Measurements from ENCODE around the gene LSM7.

LSM7 gene

DNA sequence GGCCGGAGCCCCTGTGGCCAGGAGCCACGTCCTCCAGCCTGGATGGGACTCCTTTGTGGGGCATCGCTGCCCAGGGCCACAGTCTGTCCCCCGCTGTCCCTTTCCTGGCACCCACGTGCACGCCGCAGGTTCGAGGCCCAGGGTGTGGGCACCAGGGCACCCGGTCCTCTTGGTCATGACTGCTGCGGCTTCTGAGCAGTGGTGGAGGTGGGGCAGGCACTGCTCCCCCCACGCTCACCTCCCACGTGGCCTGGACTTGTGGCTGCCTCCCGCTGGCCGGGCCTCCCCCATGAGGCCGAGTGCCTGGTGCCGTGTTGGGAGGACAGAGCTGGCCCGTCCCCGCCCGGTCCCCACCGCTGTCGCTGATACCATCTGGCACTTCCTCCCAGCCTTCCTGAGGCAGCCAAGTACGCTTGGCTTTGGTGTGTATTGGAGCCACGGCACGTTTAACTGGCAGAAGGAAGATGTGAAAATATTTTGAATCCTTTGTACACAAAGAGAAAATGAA, 12.9 kb upstream of the LSM7 start:
- Histone ChIP-seq H3K36me3 (ENCODE audit: insufficient read depth, low read length) (peaks cover 6% of the 10 kb centered on the region), H3K4me3 (ENCODE audit: low read depth in 1 of 2, low read length in 2 of 2) (no peak overlapping the region), H3K27ac (ENCODE audit: low read depth, low read length) (no peak overlapping the region), H3K4me1 (ENCODE audit: insufficient read depth, low read length) (no peaks in the 10 kb centered on the region), H3K9ac (ENCODE audit: low read length) (no peak overlapping the region), H3K9me3 (ENCODE audit: low read length) (no peaks in the 10 kb centered on the region), H3K27me3 (ENCODE audit: control insufficient read depth in 1 of 2, insufficient read depth in 2 of 2, low read length in 2 of 2) (no peaks in the 10 kb centered on the region)

DNA sequence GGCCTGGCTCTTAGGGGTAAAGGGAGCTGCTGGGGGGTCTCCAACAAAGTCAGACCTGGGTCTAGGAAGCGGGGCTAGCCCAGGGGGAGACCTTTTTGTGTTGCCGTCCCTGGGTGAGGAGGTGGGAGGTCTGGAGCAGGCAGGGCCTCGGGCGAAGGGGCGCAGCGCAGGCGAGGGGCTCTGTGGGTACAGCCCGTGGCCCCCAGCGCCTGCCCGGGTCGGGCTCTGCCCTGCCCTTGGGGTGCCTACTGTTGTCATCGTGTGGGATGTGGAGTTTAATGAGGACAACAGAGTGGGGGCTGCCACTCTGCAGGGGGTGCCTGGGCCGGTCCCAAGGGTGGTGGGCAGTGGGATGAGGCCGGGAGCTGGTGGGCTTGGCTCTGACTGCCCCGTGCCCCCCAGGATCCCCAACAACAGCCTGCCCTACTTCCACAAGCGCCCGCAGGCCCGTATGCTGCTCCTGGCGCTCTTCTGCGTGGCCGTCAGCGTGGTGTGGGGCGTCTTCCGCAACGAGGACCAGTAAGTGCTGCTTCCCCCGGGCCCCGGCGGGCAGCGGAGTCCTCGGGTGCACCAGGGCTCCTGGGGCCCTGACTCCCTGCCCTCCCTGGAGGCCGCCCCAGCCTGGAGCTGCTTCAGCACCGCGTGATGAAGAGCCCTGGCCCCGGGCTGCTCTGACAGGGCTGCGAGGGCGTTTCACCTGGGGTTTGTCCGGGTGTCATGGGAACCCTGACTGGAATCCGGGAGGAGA, 12.3 kb upstream of the LSM7 start:
- Histone ChIP-seq H3K9me3 (ENCODE audit: low read length) (no peaks in the 10 kb centered on the region), H3K9ac (ENCODE audit: low read length) (no peak overlapping the region), H3K36me3 (ENCODE audit: insufficient read depth, low read length) (peaks cover 6% of the 10 kb centered on the region), H3K4me3 (ENCODE audit: low read depth in 1 of 2, low read length in 2 of 2) (no peak overlapping the region), H3K4me1 (ENCODE audit: insufficient read depth, low read length) (no peaks in the 10 kb centered on the region), H3K27ac (ENCODE audit: low read depth, low read length) (no peak overlapping the region), H3K27me3 (ENCODE audit: control insufficient read depth in 1 of 2, insufficient read depth in 2 of 2, low read length in 2 of 2) (no peaks in the 10 kb centered on the region)

DNA sequence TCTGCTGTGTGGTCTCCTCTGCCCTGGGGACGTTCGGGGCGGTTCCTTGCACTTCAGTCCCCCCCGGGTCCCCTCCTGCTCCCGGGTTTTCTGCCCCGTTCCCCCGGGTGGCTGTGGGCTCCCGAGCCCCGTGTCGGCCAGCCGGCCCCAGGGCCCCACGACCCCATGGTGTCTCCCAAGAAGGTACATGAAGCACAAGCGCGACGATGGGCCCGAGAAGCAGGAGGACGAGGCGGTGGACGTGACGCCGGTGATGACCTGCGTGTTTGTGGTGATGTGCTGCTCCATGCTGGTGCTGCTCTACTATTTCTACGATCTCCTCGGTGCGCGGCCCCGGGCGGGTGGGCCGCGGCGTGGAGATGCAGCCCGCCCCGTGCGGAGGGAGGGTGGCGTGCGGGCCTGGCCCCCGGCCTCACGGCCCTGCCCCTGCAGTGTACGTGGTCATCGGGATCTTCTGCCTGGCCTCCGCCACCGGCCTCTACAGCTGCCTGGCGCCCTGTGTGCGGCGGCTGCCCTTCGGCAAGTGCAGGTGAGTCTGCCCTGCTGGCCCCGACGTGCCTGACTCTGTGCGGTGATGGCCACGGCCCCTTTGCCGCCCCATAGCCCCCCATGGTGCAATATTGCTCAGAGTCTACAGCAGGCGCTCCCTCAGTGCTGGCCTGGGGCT, 11.4 kb upstream of the LSM7 start:
- no peak overlapping the region for H3K9ac ChIP-seq (ENCODE audit: low read length)
- no peaks in the 10 kb centered on the region for H3K4me1 ChIP-seq (ENCODE audit: insufficient read depth, low read length)
- no peak overlapping the region for H3K4me3 ChIP-seq (ENCODE audit: low read depth in 1 of 2, low read length in 2 of 2)
- H3K9me3 ChIP-seq (ENCODE audit: low read length) = no peaks in the 10 kb centered on the region
- no peaks in the 10 kb centered on the region for H3K27me3 ChIP-seq (ENCODE audit: control insufficient read depth in 1 of 2, insufficient read depth in 2 of 2, low read length in 2 of 2)
- H3K36me3 ChIP-seq (ENCODE audit: insufficient read depth, low read length) = peaks cover 6% of the 10 kb centered on the region
- H3K27ac ChIP-seq (ENCODE audit: low read depth, low read length) = no peak overlapping the region

DNA sequence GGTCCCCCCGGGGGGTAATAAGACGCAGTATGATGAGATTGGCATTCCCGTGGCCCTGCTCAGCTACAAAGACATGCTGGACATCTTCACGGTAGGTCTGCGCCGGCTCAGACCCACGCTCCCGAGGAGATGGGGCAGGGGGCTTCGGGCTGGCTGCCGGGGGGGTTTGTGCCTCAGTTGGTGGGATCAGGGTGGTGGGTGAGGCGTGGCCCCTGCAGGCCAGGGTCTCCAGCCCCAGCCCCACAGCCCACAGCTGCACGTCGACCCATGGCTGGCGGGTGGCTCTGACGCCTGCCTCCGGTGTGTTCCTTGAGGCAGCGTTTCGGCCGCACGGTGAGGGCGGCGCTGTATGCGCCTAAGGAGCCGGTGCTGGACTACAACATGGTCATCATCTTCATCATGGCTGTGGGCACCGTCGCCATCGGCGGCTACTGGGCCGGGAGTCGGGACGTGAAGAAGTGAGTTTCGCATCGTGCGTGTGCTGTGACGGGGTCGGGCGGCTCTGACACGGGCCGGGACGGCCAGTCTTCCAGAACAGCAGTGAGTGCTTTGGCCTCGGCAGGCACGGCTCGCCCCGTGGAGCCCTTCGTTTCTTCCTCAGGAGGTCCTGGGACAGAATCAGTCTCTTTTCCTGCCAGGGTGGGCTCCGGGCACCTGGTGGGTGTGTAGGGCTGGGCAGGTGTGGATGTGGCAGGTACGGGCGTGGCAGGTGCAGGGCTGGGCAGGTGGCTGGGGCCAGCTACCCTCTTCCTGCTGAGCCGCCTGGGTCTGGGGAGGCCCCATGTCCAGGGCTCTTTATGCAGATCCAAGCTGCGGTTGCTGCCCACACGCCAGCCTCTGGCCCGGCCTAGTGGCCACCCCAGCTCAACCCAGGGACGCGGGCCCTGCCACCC, 10.6 kb upstream of the LSM7 start:
- H3K4me1 ChIP-seq (ENCODE audit: insufficient read depth, low read length) = no peaks in the 10 kb centered on the region
- H3K4me3 ChIP-seq (ENCODE audit: low read depth in 1 of 2, low read length in 2 of 2) = no peak overlapping the region
- H3K36me3 ChIP-seq (ENCODE audit: insufficient read depth, low read length) = peaks cover 6% of the 10 kb centered on the region
- H3K9me3 ChIP-seq (ENCODE audit: low read length) = no peaks in the 10 kb centered on the region
- H3K27me3 ChIP-seq (ENCODE audit: control insufficient read depth in 1 of 2, insufficient read depth in 2 of 2, low read length in 2 of 2) = no peaks in the 10 kb centered on the region
- no peak overlapping the region for H3K9ac ChIP-seq (ENCODE audit: low read length)
- H3K27ac ChIP-seq (ENCODE audit: low read depth, low read length) = no peak overlapping the region

DNA sequence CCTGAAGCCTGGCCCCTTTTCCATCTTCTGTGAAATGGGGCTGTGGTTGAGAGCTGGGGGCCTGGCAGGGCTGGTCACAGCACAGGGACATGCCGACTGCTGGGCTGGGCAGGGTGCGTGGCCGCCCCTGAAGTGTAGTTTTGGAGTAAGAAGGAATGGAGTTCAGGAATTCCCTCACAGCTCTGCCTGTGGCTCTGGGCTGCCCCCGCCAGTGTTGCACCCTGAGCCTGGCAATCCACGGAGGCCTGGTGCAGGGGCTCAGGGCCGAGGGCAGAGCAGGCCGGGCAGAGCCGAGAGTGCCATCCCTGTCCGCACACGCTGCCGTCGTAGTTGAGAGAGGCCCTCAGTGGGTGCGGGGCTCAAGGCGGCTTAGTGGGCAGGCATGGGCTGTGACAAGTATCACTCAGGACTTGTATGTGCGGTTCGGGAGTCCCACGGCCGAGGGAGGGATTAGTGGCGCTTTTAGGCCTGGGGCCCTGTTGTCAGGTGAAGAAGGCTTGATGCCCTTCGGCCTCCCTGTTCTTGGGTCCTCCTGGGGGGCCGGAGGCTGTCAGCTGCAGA, 9.7 kb upstream of the LSM7 start:
- Histone ChIP-seq H3K9ac (ENCODE audit: low read length) (no peak overlapping the region), H3K27ac (ENCODE audit: low read depth, low read length) (no peak overlapping the region), H3K4me1 (ENCODE audit: insufficient read depth, low read length) (no peaks in the 10 kb centered on the region), H3K36me3 (ENCODE audit: insufficient read depth, low read length) (peaks cover 6% of the 10 kb centered on the region), H3K27me3 (ENCODE audit: control insufficient read depth in 1 of 2, insufficient read depth in 2 of 2, low read length in 2 of 2) (no peaks in the 10 kb centered on the region), H3K9me3 (ENCODE audit: low read length) (no peaks in the 10 kb centered on the region), H3K4me3 (ENCODE audit: low read depth in 1 of 2, low read length in 2 of 2) (no peak overlapping the region)

DNA sequence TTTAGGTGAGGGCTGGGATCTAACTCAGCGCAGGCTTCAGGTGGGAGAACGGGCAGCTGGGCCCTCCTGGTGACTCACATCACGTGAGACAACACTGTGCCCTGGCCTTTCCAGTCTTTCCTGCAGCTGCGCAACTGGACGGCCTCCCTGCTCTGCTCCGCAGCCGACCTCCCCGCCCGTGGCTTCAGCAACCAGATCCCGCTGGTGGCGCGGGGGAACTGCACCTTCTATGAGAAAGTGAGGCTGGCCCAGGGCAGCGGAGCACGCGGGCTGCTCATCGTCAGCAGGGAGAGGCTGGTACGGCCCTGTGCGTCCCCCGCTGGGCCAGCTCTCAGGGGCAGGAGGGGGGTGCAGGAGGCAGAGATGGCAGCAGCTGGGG, 8.9 kb upstream of the LSM7 start:
- Histone ChIP-seq H3K4me3 (ENCODE audit: low read depth in 1 of 2, low read length in 2 of 2) (no peak overlapping the region), H3K27me3 (ENCODE audit: control insufficient read depth in 1 of 2, insufficient read depth in 2 of 2, low read length in 2 of 2) (no peaks in the 10 kb centered on the region), H3K9ac (ENCODE audit: low read length) (no peak overlapping the region), H3K4me1 (ENCODE audit: insufficient read depth, low read length) (peaks cover 2% of the 10 kb centered on the region), H3K9me3 (ENCODE audit: low read length) (no peaks in the 10 kb centered on the region), H3K27ac (ENCODE audit: low read depth, low read length) (no peak overlapping the region), H3K36me3 (ENCODE audit: insufficient read depth, low read length) (peaks cover 6% of the 10 kb centered on the region)

DNA sequence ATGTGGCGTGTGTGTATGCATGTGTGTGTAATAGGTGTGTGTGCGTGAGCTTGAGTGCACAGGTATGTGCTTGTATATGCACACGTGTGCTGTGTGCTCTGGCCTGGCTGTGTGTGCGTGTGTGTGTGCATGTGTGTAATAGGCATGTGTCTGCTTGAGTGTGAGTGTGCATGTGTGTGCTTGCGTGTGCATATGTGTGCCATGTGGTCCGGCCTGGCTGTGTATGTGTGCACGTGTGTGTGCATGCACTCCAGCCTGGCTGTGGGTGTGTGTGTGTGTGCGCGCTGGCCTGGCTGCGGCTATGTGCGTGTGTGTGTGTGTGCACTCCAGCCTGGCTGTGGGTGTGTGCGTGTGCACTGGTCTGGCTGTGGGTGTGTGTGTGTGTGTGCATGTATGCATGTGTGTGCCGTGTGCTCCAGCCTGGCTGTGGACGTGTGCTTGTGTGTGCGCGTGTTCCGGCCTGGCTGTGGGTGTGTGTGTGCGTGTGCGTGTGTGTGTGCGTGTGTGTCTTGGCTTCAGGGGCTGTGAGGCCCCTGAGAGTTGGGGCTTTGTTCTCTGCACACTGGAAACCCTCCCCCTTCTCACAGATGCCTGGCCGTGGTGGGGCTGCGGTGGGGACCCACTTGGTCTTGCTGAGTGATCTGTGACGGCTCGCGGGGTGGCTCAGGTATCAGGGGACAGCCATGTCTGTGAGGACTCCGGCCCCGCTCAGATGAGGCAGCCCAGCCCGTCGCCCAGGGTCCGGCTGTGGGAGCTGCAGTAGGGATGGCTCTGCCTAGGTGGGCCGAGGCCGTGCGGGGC, 8.3 kb upstream of the LSM7 start:
- peaks cover 8% of the 10 kb centered on the region for H3K4me1 ChIP-seq (ENCODE audit: insufficient read depth, low read length)
- H3K27ac ChIP-seq (ENCODE audit: low read depth, low read length) = no peak overlapping the region
- H3K4me3 ChIP-seq (ENCODE audit: low read depth in 1 of 2, low read length in 2 of 2) = no peak overlapping the region
- no peaks in the 10 kb centered on the region for H3K9me3 ChIP-seq (ENCODE audit: low read length)
- no peaks in the 10 kb centered on the region for H3K27me3 ChIP-seq (ENCODE audit: control insufficient read depth in 1 of 2, insufficient read depth in 2 of 2, low read length in 2 of 2)
- H3K9ac ChIP-seq (ENCODE audit: low read length) = no peak overlapping the region
- peaks cover 3% of the 10 kb centered on the region for H3K36me3 ChIP-seq (ENCODE audit: insufficient read depth, low read length)

DNA sequence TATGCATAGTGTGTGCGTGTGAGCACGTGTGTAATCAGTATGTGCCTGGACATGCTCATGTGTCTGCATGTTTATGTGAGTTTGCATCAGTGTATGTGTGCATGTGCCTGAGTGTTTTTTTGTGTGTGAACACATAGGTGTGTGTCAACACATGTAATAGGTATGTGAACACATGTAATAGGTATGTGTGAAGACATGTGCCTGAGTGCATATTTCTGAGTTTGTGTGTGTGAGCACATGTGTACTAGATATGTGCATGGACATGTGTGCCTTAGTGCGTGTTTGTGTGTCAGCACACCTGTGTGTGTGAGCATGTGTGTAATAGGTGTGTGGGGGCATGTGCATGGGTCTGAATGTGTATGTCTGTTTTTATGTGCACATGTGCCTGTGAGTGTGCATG, 7.5 kb upstream of the LSM7 start:
- H3K9me3 ChIP-seq (ENCODE audit: low read length) = no peaks in the 10 kb centered on the region
- no peaks in the 10 kb centered on the region for H3K27me3 ChIP-seq (ENCODE audit: control insufficient read depth in 1 of 2, insufficient read depth in 2 of 2, low read length in 2 of 2)
- peaks cover 16% of the 10 kb centered on the region for H3K4me1 ChIP-seq (ENCODE audit: insufficient read depth, low read length)
- H3K4me3 ChIP-seq (ENCODE audit: low read depth in 1 of 2, low read length in 2 of 2) = no peak overlapping the region
- no peaks in the 10 kb centered on the region for H3K36me3 ChIP-seq (ENCODE audit: insufficient read depth, low read length)
- H3K9ac ChIP-seq (ENCODE audit: low read length) = no peak overlapping the region
- no peak overlapping the region for H3K27ac ChIP-seq (ENCODE audit: low read depth, low read length)

DNA sequence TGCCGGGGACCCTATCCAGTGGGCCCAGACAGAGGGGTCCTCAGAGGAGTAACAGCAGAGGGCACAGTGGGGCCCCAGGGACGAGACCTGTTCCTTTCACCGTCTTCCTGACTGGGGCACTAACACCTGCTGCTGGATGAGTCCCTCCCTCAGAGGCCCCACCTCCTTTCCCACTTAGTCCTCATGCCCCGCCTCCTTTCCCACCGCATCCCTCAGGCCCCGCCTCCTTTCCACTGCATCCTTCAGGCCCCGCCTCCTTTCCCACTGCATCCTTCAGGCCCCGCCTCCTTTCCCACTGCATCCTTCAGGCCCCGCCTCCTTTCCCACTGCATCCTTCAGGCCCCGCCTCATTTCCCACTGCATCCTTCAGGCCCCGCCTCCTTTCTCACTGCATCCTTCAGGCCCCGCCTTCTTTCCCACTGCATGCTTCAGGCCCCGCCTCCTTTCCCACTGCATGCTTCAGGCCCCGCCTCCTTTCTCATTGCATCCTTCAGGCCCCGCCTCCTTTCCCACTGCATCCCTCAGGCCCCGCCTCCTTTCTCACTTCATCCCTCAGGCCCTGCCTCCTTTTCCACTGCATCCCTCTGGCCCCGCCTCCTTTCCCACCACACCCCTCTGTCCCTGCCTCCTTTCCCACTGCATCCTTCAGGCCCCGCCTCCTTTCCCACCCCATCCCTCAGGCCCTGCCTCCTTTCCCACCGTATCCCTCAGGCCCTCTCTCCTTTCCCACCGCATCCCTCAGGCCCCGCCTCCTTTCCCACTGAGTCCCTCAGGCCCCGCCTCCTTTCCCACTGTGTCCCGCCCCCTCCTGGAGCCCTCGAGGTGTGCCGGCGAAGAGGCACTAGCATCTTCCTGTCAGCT, 6.8 kb upstream of the LSM7 start:
- no peak overlapping the region for H3K4me3 ChIP-seq (ENCODE audit: low read depth in 1 of 2, low read length in 2 of 2)
- no peaks in the 10 kb centered on the region for H3K27me3 ChIP-seq (ENCODE audit: control insufficient read depth in 1 of 2, insufficient read depth in 2 of 2, low read length in 2 of 2)
- no peaks in the 10 kb centered on the region for H3K36me3 ChIP-seq (ENCODE audit: insufficient read depth, low read length)
- no peak overlapping the region for H3K9ac ChIP-seq (ENCODE audit: low read length)
- H3K27ac ChIP-seq (ENCODE audit: low read depth, low read length) = no peak overlapping the region
- H3K9me3 ChIP-seq (ENCODE audit: low read length) = no peaks in the 10 kb centered on the region
- peaks cover 21% of the 10 kb centered on the region for H3K4me1 ChIP-seq (ENCODE audit: insufficient read depth, low read length)

DNA sequence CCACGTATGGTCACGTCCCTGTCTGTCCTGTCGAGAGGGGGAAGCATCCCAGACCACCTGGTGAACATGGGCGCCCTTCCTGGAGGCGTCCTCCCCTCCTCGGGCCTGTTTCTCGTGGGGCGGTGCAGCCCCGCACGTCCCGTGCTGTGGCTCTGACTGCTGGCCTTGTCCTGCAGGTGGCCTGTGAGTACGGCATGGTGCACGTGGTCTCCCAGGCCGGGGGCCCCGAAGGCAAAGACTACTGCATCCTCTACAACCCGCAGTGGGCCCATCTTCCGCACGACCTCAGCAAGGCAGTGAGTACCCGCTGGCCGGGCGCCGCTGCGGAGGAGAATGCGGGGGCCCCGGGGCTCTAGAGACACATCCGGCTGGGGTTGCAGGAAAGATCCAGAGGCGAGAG, 6.0 kb upstream of the LSM7 start:
- Histone ChIP-seq H3K27ac (ENCODE audit: low read depth, low read length) (no peak overlapping the region), H3K9ac (ENCODE audit: low read length) (no peak overlapping the region), H3K9me3 (ENCODE audit: low read length) (no peaks in the 10 kb centered on the region), H3K4me3 (ENCODE audit: low read depth in 1 of 2, low read length in 2 of 2) (no peak overlapping the region), H3K36me3 (ENCODE audit: insufficient read depth, low read length) (no peaks in the 10 kb centered on the region), H3K4me1 (ENCODE audit: insufficient read depth, low read length) (peaks cover 26% of the 10 kb centered on the region), H3K27me3 (ENCODE audit: control insufficient read depth in 1 of 2, insufficient read depth in 2 of 2, low read length in 2 of 2) (no peaks in the 10 kb centered on the region)
